Activated T-cell treated with anti-CD3 and anti-CD28 coated beads, Interleukin-2, amount 50 U/mL, for 72 hours (primary cell): Measurements from ENCODE around the gene POU2F1. TPM values are rescaled to one million over a fixed set of nuclear protein-coding genes. Genes with fewer than 3 reads are reported as not detected.
A peak's percentile ranks its signal among the peaks of the same experiment; 100 is the strongest.

Source experiments
- ATAC-seq, 2 donors: fragments of 150-1000 bp; cut with Tn5 transposase; replicated peaks in 1 of 2; 2 replicates each; pipeline ENCODE4 v1.10.0; 2021; ENCODE audit warnings: moderate library complexity in 2 of 2, mild to moderate bottlenecking in 1 of 2
- DNase-seq, 2 donors: peaks; one replicate each; pipeline ENCODE4 v3.0.0; 2021 to 2022; ENCODE audit warnings: mixed read lengths in 1 of 2
- H3K27ac Mint-ChIP-seq: one replicate; pipeline ENCODE4 v1.8.0; 2022; ENCODE audit warnings: mild to moderate bottlenecking, moderate library complexity, mixed read lengths
- H3K27me3 Mint-ChIP-seq: one replicate; pipeline ENCODE4 v1.8.0; 2022; ENCODE audit warnings: low read depth, mixed read lengths
- H3K36me3 Mint-ChIP-seq, 2 donors: one replicate each; pipeline ENCODE4 v1.8.0; 2022; ENCODE audit warnings: mixed read lengths in 2 of 2, mild to moderate bottlenecking in 1 of 2; ENCODE audit not compliant: insufficient read depth in 2 of 2
- H3K4me1 Mint-ChIP-seq: one replicate; pipeline ENCODE4 v1.8.0; 2022; ENCODE audit warnings: low read depth, mixed read lengths
- H3K4me3 Mint-ChIP-seq, 2 donors: one replicate each; pipeline ENCODE4 v1.8.0; 2022; ENCODE audit warnings: mild to moderate bottlenecking in 2 of 2, mixed read lengths in 2 of 2, moderate library complexity in 2 of 2
- H3K9me3 Mint-ChIP-seq, 2 donors: one replicate each; pipeline ENCODE4 v1.8.0; 2022; ENCODE audit warnings: mixed read lengths in 2 of 2
- total RNA-seq, 2 donors: library from RNA; stranded (reverse); gene quantifications; one replicate each; pipeline ENCODE4 v1.2.3, GENCODE V29; 2022

Gene POU2F1
- total RNA-seq, 2 donors from 2014 or later: 29.4 to 39.6 TPM

DNA sequence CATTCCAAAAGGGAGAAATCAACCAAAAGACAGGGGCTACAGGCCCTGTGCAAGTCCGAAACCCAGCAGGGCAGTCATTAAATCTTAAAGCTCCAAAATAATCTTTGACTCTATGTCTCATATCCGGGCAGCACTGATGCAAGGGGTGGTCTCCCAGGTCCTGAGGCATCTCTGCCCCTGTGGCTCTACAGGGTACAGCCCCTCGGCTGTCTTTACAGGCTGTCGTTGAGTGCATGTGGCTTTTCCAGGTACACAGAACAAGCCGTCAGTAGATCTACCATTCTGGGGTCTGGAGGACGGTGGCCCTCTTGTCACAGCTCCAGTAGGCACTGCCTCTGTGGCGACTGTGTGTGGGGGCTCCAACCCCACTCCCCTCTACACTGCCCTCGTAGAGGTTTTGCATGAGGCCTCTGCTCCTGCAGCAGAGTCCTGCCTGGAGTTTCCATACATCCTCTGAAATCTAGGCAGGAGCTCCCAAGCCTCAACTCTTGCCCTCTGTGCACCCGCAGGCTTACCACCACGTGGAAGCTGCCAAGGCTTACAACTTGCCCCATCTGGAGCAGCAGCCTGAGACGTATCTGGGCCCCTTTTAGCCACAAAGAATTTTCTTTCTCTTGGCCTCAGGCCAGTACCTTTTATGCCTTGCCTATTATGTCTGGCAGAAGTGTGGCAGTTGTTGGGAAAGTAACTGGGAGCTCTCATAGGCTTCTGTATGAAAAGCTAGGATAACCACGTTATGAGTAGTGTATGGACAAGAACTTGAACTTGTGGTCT, 52.5 kb downstream of the POU2F1 start:
- Mint-ChIP-seq H3K36me3 (no peaks in the 10 kb centered on the region), H3K4me1 (peaks cover 49% of the 10 kb centered on the region), H3K4me3 (no peak overlapping the region), H3K27ac (no peak overlapping the region), H3K9me3 (no peaks in the 10 kb centered on the region), H3K27me3 (no peaks in the 10 kb centered on the region)
- DNase-seq (no peak), ATAC-seq (no peak)

DNA sequence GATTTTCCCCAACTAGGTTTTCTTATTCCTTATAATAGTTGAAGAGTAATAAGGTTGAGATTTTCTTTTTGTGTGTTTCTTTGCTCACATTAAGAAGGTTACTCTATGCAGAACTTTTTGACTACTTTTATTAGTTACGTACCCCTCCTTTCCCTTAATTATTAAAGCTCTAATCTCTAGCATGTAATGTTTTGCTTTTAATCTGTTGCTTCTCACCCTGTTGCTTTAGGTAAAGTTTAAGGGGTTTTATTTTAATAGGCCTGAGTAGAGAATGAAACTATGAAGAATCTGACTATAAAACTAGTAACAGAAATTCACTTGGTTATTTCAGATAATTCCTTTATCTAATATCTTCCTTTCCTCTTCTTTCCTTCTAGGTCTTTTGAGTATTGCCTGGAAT, 53.4 kb downstream of the POU2F1 start:
- Mint-ChIP-seq H3K27ac (no peak overlapping the region), H3K4me3 (no peak overlapping the region), H3K4me1 (peaks cover 45% of the 10 kb centered on the region), H3K27me3 (no peaks in the 10 kb centered on the region), H3K36me3 (no peaks in the 10 kb centered on the region), H3K9me3 (no peaks in the 10 kb centered on the region)
- no peak for DNase-seq
- ATAC-seq: no peak

- peak in 1 of 2 donors; percentile 32 for ATAC-seq
- peak overlapping the region in 1 of 2 donors; percentile 49 for H3K4me3 Mint-ChIP-seq
- peaks cover 54% of the 10 kb centered on the region for H3K4me1 Mint-ChIP-seq
Observed at GRCh38 chr1:167276969-167277368, 56.3 kb downstream of the POU2F1 start.

DNA sequence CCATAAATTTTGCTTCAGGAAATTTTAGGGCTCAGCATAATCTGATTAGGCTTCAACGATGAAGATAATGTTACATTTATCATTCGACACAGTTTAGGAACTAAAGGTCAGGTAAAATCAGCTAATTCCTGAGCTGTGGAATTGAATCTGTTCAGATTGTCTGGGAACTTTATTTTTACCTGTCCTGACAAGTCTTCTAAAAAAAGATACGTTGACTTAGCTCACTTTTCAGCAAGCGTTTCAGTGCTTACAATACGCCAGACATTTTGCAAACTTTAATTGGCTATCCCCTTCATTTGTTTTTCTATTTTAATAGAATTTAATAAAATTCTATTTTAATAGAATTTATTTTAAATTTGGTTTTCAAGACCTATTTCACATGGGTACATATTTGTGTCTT, 57.8 kb downstream of the POU2F1 start:
- ATAC-seq (no peak), DNase-seq (no peak)
- no peaks in the 10 kb centered on the region for H3K27me3 Mint-ChIP-seq
- H3K9me3 Mint-ChIP-seq: no peaks in the 10 kb centered on the region
- H3K4me1 Mint-ChIP-seq: peaks cover 48% of the 10 kb centered on the region
- no peak overlapping the region for H3K27ac Mint-ChIP-seq
- H3K36me3 Mint-ChIP-seq: no peaks in the 10 kb centered on the region
- H3K4me3 Mint-ChIP-seq: no peak overlapping the region

More at GRCh38 chr1:167276969-167277368, 56.3 kb downstream of the POU2F1 start:
- Mint-ChIP-seq H3K9me3 (no peaks in the 10 kb centered on the region), H3K27ac (no peak overlapping the region), H3K27me3 (no peaks in the 10 kb centered on the region), H3K36me3 (no peaks in the 10 kb centered on the region)
- DNase-seq: no peak

GRCh38 chr1:167280912-167281311, 60.2 kb downstream of the POU2F1 start:
- H3K27me3 Mint-ChIP-seq: no peaks in the 10 kb centered on the region
- DNase-seq: no peak
- H3K36me3 Mint-ChIP-seq: no peaks in the 10 kb centered on the region

GRCh38 chr1:167288390-167289074, 67.8 kb downstream of the POU2F1 start:
- DNase-seq (no peak), ATAC-seq (no peak)
- Mint-ChIP-seq H3K27me3 (no peaks in the 10 kb centered on the region), H3K9me3 (peaks cover 0 to 8% of the 10 kb centered on the region in 2 donors), H3K4me3 (no peak overlapping the region), H3K27ac (no peak overlapping the region), H3K36me3 (peaks cover 0 to 9% of the 10 kb centered on the region in 2 donors), H3K4me1 (peaks cover 4% of the 10 kb centered on the region)

More at GRCh38 chr1:167280912-167281311, 60.2 kb downstream of the POU2F1 start:
- Mint-ChIP-seq H3K4me3 (no peak overlapping the region), H3K4me1 (peaks cover 38% of the 10 kb centered on the region), H3K9me3 (no peaks in the 10 kb centered on the region), H3K27ac (no peak overlapping the region)
- ATAC-seq: no peak

- Mint-ChIP-seq H3K27ac (no peak overlapping the region), H3K4me3 (no peak overlapping the region), H3K9me3 (peaks cover 0 to 8% of the 10 kb centered on the region in 2 donors), H3K27me3 (no peaks in the 10 kb centered on the region), H3K36me3 (peaks cover 0 to 10% of the 10 kb centered on the region in 2 donors), H3K4me1 (peaks cover 4% of the 10 kb centered on the region)
- DNase-seq: no peak
- ATAC-seq: no peak
Observed at GRCh38 chr1:167289075-167289442, 68.4 kb downstream of the POU2F1 start.

DNA sequence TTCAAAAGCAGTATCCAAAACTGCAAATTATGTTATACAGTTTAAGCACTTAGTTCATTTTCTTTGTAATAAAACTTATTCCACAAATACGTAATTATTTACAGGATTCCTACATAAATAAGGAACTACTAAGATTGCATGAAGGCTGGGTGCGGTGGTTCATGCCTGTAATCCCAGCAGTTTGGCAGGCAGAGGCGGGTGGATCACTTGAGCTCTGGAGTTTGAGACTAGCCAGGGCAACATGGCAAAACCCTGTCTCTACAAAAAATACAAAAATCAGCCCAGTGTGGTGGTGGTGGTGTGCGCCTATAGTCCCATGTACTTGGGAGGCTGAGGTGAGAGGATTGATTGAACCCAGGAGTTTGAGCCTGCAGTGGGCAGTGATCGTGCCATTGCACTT, 69.3 kb downstream of the POU2F1 start:
- peaks cover 0 to 10% of the 10 kb centered on the region in 2 donors for H3K36me3 Mint-ChIP-seq
- ATAC-seq (no peak), DNase-seq (no peak)
- H3K4me1 Mint-ChIP-seq: peaks cover 13% of the 10 kb centered on the region
- no peak overlapping the region for H3K4me3 Mint-ChIP-seq
- peaks cover 0 to 8% of the 10 kb centered on the region in 2 donors for H3K9me3 Mint-ChIP-seq
- H3K27me3 Mint-ChIP-seq: no peaks in the 10 kb centered on the region
- H3K27ac Mint-ChIP-seq: no peak overlapping the region

DNA sequence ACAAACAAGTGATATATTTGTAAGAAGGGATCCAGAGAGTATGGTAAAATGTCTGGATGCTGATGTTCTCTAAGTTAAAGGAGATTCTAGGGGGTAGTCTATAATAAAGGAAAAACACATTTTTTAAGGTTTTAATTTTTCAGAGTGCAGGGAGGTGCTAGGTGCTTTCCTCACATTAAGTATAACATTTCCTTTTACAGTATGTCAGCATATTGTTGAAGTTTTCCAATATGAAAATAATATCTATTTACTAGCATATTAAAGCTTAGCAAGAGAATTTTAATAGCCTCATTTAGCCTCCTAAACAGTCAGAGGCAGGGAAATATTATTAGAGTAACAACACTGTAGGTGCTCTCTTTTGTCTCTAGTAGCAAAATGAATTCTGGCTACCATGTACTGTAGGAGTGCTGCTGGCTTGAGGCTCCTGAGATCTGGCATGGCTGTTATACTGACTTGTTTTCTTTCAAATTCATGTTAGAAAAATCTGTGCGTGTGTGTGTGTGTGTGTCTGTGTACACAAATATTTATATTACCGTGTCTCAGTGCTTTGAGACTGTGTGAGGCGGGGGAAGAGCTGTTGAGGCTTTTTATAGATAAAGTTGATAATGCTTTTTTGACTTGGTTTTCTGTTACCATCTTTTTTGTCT, 71.0 kb downstream of the POU2F1 start:
- peaks cover 0 to 8% of the 10 kb centered on the region in 2 donors for H3K9me3 Mint-ChIP-seq
- H3K4me1 Mint-ChIP-seq: peaks cover 11% of the 10 kb centered on the region
- no peak overlapping the region for H3K4me3 Mint-ChIP-seq
- peaks cover 0 to 10% of the 10 kb centered on the region in 2 donors for H3K36me3 Mint-ChIP-seq
- no peaks in the 10 kb centered on the region for H3K27me3 Mint-ChIP-seq
- ATAC-seq (no peak), DNase-seq (no peak)
- H3K27ac Mint-ChIP-seq: no peak overlapping the region

DNA sequence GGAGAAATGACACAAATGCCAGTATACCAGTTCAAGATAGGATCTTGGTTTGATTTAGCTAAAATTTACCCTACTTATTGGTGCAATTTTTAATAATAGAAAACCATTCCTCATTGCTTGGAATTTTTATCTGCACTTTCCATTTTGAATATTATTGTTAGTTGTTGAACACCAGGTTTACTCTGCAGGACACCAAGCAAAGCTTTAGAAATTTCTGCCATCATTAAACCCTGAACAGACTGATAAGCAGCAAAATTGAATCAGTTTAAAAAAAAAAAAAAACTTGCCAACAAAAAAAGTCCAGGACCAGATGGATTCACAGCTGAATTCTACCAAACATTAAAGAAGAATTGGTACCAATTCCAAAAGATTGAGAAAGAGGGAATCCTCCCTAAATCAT, 71.5 kb downstream of the POU2F1 start:
- no peak for DNase-seq
- Mint-ChIP-seq H3K27ac (no peak overlapping the region), H3K27me3 (no peaks in the 10 kb centered on the region), H3K4me1 (peaks cover 11% of the 10 kb centered on the region), H3K9me3 (peaks cover 0 to 8% of the 10 kb centered on the region in 2 donors), H3K4me3 (no peak overlapping the region), H3K36me3 (peaks cover 0 to 10% of the 10 kb centered on the region in 2 donors)
- no peak for ATAC-seq

DNA sequence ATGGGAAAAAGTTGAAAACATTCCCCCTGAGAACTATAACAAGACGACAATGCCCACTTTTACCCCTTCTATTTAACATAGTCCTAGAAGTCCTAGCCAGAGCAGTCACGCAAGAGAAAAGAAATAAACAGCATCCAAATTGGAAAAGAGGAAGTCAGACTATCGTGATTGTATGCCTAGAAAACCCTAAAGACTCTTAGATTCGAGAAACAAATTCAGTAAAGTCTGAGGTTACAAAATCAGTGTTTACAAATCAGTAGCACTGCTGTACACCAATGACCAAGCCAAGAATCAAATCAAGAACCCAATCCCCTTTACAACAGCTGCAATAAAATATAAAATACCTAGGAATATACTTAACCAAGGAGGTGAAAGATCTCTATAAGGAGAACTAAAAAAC, 72.4 kb downstream of the POU2F1 start:
- no peak for ATAC-seq
- Mint-ChIP-seq H3K4me3 (no peak overlapping the region), H3K27me3 (no peaks in the 10 kb centered on the region), H3K36me3 (peaks cover 0 to 10% of the 10 kb centered on the region in 2 donors), H3K4me1 (peaks cover 11% of the 10 kb centered on the region), H3K27ac (no peak overlapping the region), H3K9me3 (peaks cover 0 to 8% of the 10 kb centered on the region in 2 donors)
- no peak for DNase-seq

GRCh38 chr1:167294528-167294927, 73.8 kb downstream of the POU2F1 start:
- Mint-ChIP-seq H3K27ac (no peak overlapping the region), H3K9me3 (peaks cover 0 to 8% of the 10 kb centered on the region in 2 donors), H3K36me3 (peaks cover 0 to 10% of the 10 kb centered on the region in 2 donors), H3K4me3 (no peak overlapping the region), H3K27me3 (no peaks in the 10 kb centered on the region), H3K4me1 (peaks cover 11% of the 10 kb centered on the region)
- ATAC-seq (no peak), DNase-seq (no peak)
